HG03103 (cell line): ENCODE results near the gene TPRN.

Experiments used
- ATAC-seq: cut with Tn5 transposase; IDR thresholded peaks from one replicate; pipeline ENCODE4 v1.9.1; 2021; ENCODE audit warnings: low read depth; ENCODE audit not compliant: unreplicated experiment

TPRN gene

GRCh38 chr9:137175345-137175961 lies 25.1 kb downstream of the TPRN start:
- no peak for ATAC-seq

DNA sequence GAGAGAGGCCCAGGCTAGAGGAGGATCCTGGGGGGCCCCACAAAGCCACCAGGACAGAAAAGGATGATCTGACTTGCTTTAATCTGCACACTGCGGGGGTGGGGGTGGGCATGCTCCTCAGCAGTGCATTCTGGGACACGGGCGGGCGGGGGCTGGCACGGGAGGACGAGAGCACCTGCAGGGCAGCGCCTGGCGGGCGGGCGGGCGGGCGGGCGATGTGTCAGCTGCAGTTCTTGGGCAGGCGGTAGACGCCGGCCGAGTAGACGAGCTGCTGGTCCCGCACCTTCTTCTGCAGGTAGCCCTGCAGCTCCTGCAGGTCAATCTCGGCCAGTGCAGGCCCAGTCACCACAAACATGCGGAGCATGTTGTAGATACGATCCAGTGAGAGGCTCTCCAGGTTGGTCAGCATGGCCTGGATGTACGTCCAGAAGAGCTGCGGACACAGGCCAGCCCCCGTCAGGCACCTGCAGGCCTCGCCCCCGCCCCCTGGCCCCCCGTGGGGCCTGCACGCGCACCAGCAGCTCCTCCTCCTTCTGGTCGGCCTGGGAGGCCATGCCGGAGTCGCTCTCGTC lies 25.7 kb downstream of the TPRN start:
- ATAC-seq, result no peak

DNA sequence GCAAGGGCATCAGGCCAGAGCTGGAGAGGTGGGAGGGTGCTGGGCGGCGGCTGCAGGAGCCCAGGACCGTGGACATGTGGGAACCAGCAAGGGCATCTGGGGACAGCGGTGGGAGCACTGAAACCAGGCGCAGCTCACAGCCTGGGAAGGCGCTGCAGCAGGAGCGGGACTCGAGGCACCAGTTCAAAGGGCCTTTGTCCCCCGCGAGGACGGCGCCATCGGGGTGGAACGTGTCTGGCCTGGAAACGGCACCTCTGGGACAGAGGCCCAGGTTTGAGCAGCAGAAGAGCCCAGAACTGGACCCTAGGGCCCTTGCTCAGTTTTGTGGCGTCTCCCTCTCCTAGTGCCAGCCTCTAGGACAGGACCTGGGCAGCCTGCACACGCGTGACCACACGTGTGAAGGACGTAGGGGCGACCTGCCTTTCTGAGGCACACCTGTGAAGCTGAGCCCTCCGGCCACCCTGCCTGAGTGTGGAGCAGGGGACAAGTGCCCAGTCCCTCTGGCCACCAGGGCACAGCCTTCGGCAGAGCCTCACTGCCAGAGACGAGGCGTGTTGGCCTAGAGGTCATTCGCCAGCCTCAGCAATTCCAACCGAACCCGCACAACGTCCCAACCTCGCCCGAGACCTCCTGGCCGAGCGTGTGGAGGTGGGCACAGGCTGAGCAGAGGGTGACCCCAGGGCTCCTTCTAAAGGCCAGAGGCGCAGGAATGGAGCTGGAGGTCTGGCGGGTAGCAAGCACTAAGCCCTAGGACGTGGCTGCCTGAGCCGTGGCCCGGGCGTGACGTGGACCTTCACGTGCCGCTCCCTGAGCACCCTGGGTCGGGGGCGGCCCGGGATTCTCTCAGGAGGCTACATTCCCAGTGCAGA lies 26.5 kb downstream of the TPRN start:
- no peak for ATAC-seq

DNA sequence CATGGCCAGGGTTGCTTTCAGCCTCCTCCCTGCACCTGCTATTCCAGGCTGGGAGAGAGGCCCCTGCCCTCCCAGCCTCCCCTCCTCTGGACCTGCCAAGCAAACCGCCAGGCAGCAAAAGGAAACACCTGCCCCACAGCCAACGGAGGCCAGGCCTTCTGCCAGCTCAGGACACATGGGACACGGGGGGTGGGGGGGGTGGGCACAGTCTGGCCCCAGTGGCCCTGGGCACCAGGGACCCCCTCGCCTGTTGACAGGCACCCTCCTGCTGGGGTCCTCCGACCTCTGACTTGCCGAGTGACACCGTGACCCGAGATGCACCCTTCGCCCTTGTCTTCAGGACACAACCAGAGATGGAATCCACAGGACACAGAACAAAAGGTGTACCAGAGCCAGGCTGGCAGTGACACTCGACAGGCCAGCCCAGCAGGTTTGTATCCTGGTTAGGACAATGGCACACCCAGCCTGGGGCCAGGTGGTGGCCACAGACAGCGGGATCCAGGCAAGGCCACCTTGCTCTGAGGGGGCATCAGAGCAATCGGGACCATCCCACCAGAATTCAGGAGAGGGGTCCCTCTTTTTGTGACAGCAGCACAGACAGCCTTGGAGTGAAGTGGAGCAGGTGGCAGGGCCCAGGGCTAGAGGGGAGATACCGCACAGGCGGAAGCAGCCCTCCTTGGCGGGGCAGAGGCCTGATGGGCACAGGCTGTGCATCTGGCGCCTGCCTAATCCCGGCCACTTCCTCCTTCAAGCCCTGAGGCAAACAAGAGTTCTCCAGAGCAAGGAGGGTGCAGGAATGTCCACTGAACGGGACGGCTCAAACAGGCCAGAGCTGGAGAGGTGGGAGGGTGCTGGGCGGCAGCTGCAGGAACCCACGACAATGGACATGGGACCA lies 27.4 kb downstream of the TPRN start:
- no peak for ATAC-seq

DNA sequence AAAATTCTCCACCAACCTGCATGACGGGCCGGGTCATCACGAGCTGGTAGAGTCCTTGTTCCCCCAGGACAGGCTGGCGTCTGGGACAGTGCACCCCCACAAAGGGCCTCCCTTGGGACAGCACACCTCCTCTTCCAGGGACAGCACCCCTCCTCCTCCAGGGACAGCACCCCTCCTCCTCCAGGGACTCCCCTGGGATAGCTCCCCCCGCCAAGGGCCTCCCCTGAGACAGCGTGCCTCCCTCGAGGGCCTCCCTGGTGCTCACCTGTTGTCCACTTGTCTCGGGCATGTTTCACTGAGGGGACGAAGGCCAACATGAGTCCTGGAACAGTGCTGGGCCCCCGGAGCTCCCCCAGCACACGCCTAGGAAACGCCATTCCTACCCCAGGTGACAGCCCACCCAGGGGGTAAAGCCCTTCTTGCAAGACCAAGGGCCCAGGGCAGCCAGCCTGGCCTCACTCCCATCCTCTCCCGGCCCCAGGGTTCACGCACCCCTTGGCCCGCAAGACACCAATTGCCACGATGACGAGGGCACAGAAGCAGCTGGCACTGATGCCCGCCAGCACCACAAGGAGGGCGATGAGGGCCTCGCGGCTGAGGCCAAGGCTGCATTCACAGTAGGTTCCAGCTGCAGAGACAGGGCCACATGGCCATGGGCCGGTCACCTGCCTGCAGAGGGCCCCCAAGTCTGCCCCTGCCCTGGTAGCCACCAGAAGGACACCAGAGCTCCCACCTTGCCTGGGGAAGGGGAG lies 29.2 kb downstream of the TPRN start:
- no peak for ATAC-seq

GRCh38 chr9:137170486-137171148 lies 29.9 kb downstream of the TPRN start:
- no peak for ATAC-seq

DNA sequence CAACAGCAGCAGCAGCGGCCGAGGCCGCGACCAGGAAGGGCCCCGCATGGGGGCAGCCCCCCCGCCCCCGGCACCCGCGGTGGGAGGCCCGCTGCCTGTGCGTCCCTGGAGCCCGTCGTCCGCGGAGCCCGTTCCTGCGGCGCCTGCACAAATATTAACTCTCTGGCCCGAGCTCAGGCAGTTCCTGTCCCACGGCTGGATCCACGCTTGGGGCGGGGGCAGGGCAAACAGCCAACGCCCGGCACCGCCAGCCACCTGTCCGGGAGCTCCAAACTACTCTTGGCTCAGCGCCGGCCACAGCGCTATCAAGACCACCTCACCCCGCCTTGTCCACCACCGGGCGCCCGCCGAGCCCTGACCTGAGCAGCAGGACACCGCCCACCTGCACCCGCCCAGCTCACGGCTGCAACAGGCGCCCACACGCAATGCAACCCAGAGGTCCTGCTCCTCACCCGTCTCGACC lies 30.6 kb downstream of the TPRN start, which contains the start of gene LRRC26:
LRRC26 (minus strand) TSS at position 156 of the 463 bp plus-strand sequence; CDS start at position 48, 108 bp downstream.
- ATAC-seq, result no peak

DNA sequence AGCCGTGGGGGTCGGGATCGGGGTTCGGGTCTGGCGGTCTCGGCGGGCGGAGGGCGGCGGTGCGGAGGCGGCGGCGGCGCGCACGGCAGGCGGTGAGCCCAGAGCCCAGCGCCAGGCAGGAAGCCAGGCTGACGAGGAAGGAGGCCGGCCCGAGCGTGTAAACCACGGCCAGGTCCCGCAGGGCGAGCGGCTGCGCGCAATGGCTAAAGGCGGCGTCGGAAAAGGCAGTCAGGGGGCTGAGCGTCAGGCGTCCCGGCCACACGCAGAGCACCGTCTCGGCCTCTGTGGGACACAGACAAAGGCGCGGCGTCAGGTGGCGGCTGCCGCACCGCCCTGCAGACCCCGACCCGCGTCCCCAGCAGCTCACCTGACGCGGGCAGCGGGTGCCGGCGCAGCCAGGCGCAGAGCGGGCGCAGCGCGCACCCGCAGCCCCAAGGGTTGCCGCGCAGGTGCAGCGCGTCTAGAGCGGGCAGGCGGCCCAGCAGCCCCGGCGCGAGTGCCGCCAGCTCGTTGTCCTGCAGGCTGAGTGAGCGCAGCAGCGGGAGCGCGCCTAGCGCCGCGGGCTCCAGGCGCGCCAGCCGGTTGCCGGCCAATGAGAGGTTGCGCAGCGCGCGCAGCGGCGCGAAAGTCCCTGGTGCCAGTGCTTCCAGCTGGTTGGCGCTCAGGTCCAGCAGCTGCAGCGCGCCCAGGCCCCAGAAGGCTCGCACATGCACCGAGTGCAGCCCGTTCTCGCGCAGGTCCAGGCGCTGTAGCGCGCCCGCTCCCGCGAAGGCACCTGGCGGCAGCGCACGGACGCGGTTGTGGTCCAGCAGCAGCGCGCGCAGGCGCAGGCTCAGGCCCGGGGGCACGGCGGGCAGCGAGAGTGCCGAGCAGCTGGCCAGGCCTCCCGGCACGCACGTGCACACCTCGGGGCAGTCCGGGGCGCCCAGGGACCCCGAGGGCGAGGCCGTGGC lies 31.4 kb downstream of the TPRN start:
- ATAC-seq, result no peak

DNA sequence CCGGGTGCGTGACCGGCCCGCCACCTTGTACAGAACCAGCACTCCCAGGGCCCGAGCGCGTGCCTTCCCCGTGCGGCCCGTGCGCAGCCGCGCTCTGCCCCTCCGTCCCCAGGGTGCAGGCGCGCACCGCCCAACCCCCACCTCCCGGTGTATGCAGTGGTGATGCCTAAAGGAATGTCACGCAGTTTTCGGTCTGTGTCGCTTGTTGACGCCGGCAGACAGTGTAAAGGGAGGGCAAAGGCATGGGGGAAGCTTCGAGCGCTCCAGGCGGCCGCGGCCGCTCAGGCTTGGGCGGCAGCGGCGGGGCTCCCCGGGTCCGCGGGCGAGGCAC lies 32.0 kb downstream of the TPRN start:
- no peak for ATAC-seq

DNA sequence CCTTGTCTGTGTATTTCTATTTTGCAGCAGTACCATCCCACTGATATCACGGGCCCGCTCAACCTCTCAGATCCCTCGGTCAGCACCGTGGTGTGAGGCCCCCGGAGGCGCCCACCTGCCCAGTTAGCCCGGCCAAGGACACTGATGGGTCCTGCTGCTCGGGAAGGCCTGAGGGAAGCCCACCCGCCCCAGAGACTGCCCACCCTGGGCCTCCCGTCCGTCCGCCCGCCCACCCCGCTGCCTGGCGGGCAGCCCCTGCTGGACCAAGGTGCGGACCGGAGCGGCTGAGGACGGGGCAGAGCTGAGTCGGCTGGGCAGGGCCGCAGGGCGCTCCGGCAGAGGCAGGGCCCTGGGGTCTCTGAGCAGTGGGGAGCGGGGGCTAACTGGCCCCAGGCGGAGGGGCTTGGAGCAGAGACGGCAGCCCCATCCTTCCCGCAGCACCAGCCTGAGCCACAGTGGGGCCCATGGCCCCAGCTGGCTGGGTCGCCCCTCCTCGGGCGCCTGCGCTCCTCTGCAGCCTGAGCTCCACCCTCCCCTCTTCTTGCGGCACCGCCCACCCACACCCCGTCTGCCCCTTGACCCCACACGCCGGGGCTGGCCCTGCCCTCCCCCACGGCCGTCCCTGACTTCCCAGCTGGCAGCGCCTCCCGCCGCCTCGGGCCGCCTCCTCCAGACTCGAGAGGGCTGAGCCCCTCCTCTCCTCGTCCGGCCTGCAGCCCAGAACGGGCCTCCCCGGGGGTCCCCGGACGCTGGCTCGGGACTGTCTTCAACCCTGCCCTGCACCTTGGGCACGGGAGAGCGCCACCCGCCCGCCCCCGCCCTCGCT lies 32.6 kb downstream of the TPRN start:
- ATAC-seq, result no peak

- no peak for ATAC-seq
Measured at GRCh38 chr9:137167277-137167746, 33.2 kb downstream of the TPRN start.

- ATAC-seq, result no peak
Measured at GRCh38 chr9:137166380-137167229, 33.9 kb downstream of the TPRN start.

DNA sequence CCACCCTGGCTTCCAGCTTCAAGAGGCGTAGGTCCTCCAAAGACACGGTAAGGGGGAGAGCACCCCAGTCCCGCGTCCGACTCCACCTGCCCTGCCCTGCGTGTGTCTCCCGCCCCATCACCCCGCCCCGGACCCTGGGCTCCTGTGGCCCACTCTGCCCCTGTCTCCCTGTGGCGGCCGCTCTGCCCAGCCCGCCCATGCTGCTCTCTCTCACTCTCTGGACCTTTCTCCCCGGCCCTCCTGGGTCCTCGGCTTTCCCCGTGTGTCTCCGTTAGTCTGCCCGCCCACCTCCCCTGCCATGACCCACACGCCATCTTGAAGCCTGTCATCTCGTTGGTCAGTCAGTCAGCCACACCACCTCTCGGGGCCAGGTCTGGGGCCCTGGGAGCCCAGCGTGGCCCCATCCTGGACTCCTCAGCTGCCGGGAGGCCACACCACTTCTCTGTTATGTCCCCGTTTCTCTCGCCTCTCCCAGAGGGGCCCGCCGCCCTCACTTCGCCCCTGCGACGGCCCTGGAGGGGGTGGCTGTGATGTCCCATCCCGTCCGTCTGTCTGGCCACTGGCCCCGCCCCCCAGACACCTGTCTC lies 35.2 kb downstream of the TPRN start:
- no peak for ATAC-seq

DNA sequence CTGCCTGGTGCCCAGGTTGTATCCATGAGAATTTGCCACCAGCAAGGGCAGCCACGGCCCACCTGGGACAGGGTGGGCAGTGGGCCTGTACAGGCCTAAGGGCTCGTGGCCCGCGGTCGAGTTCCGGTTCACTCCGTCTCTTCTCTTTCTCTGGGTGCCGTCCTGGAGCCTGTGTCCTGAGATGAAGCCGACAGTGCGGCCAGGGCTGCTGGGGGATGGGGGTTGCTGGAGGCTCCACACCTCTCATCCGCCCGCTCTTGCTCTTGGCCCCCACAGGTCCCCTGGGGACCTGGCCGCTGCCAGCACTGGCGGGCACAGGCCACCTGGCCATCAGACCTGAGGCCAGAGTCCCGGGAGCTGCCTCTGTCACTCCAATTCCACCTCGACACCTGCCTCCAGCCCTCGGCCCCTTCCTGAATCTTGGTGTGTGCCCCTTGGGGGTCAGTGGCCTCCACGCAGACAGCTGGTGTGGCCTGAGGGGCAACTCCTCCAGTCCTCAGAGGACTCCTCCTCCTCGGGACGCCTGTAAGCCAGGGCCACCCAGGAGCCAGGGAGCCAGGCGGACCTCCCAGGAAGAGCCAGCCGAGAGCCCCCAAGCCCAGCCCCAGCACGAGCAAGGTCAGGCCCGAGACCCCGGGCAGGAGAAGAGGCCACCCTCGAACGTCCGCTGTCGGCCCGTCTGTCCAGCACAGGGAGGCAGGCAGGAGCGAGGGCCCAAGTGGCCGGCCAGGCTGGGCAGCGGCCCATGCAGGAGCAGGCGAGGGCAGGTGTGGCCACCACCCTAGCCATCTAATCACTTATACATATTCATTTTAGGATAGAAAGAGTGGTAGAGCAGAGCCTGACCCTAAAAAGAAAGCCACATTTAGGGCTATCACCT lies 35.9 kb downstream of the TPRN start:
- ATAC-seq, result no peak

- no peak for ATAC-seq
Measured at GRCh38 chr9:137163805-137164204, 36.7 kb downstream of the TPRN start.
